ENCODE measurements around the gene UBE3D.

The UBE3D gene

DNA sequence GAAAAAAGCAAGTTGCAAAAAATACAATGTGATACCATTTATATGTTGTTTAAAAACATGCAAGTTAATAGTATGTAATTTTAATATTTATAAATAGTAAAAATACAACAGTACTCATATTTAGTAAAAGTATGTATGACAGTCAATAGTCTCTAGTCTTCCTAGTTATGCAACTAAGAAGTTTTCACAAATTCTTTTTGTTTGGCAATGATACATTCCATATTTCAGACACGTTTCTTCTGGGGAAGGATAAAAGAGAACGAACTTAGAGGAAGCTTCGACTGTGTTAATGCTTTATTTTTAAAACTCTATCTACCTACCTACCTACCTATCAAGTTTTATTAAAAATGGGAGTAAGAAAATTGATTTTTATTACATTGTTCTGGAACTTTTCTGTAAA lies 77.7 kb downstream of the UBE3D start:
- TF ChIP-seq, protein P1, sequence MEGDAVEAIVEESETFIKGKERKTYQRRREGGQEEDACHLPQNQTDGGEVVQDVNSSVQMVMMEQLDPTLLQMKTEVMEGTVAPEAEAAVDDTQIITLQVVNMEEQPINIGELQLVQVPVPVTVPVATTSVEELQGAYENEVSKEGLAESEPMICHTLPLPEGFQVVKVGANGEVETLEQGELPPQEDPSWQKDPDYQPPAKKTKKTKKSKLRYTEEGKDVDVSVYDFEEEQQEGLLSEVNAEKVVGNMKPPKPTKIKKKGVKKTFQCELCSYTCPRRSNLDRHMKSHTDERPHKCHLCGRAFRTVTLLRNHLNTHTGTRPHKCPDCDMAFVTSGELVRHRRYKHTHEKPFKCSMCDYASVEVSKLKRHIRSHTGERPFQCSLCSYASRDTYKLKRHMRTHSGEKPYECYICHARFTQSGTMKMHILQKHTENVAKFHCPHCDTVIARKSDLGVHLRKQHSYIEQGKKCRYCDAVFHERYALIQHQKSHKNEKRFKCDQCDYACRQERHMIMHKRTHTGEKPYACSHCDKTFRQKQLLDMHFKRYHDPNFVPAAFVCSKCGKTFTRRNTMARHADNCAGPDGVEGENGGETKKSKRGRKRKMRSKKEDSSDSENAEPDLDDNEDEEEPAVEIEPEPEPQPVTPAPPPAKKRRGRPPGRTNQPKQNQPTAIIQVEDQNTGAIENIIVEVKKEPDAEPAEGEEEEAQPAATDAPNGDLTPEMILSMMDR (IDR thresholded peaks at IDR 0.05): no peak

DNA sequence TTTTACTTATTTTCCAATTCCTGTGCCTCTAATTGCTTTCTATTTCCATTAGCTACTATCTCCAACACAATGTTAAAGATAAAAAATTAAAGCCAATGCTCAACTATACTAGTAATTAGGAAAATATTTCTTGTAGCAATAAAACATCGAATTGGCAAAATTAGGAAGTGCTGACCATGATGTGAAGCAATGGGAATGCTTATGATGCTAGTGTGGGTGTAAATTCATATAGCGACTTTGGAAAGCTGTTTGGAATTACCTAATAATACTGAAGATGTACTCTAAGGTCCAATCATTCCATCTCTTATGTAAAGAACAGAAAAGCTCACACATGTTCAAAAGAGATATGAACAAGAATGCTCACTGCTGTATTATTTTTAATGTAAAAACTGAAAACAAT lies 78.2 kb downstream of the UBE3D start:
- TF ChIP-seq, protein P1 (IDR thresholded peaks at IDR 0.05): no peak

DNA sequence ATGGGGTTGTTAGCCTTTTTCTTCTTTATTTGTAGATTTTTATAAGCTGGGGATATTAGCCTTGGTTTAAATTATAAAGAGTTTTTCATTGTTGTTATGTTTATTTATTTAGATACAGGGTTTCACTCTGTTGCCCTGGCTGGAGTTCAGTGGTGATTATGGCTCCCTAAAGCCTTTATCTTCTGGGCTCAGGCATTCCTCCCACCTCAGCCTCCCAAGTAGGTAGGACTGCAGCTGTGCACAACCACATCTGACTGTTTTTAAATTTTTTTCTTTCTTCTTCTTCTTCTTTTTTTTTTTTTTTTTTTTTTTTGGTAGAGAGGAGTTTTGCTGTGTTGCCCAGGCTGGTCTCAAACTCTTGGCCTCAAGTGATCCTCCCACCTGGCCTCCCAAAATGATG lies 80.9 kb downstream of the UBE3D start:
- TF ChIP-seq, protein P1 (IDR thresholded peaks at IDR 0.05): no peak

DNA sequence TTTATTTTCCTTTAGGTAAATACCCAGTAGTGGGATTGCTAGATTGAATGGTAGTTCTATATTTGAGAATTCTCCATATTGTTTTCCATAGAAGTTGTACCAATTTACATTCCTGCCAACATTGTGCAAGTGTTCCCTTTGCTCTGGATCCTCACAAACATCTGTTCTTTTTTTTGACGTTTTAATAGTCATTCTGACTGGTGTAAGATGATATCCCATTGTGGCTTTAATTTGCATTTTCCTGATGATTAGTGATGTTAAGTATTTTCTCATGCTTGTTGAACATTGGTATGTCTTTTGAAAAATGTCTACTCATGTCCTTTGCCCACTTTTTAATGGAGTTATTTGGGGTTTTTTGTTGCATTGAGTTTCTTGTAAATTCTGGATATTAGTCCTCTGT lies 85.6 kb downstream of the UBE3D start:
- TF ChIP-seq, protein P1 (IDR thresholded peaks at IDR 0.05): no peak

DNA sequence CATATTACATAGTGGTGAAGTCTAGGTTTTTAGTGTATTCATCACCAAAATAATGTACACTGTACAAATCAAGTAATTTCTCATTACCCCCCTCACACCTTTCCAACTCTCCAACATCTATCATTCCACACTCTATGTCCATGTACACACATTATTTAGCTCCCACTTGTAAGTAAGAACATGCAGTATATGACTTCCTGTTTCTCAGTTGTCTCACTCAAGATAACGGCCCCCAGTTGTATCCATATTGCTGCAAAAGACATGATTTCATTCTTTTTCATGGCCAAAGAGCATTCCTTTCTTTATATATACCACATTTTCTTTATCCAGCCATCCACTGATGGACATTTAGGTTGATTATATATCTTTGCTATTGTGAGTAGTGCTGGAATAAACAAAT lies 86.0 kb downstream of the UBE3D start:
- TF ChIP-seq, protein P1 (IDR thresholded peaks at IDR 0.05): no peak

DNA sequence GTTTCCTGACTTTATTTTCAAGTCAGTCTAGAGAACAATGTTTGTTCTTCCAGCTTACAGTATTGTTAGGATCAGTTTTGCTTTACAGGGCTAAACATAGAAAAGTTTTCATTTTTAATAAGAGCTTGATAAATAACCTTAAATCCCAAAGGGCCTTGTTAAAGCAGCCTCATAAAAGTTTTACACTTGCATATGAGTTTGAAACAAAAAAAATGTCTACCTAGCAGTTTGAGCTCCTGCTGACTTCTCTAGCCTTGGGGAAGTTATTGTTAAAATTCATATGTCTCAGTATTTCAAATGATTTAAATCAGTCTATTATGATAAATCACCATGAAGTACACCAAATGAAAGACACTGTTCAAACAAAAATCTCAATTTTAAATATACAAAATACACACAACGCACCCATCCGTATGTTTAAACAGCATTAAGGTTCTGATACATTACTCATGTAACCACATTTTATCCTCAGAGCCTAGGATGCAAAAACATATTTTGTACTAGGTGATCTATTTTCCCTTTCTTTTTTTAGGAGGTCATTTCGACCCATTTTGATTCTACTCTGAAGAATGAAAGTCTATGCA lies 87.2 kb downstream of the UBE3D start:
- TF ChIP-seq, protein P1 (IDR thresholded peaks at IDR 0.05): no peak

DNA sequence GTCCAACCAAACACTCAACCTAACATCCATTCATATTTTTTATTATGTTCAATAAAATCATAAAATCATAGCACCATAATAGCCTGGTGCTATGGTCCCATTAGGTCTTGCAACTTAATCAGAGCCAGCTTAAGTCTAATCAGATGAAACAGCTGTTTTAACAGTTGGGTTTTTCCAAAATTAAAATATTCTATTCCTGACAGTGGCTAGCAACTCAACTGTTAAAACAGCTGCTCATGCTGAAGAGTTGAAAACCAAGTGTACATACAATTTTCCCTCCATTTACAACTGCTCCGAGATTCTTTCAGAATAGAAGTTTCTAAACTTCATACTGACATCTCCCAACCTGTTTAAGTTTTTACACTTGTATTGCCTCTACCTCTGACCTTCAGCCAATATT lies 89.5 kb downstream of the UBE3D start:
- TF ChIP-seq, protein P1 (IDR thresholded peaks at IDR 0.05): no peak

DNA sequence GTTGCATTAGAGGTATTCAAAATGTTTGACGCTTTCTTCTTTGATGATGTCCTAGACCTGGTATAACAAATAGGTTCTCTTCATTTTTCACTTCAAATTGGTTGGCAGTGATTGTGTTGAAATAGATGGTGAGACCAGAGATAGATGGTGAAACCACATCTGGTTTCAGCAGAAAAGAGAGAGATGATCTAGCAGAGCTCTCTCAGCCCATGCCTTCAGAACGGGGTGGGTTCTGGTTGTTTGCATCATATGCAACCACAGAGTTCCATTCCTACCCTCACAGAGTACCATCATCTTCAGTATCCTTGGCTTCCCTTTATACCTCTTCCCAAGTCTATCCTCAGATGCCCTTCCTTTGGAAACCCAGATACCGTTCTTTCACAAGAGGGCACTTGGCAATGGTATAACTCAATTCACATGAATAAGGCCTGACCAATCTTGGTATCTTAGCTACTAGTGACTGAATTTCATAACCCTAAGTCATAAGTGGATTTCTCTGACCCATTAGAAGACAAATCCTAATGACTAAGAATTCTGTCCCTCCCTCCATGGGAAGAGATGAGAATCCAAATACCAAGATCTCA lies 93.7 kb downstream of the UBE3D start:
- TF ChIP-seq, protein P1 (IDR thresholded peaks at IDR 0.05): no peak
